Lower leg skin (tissue), 4 donors: ENCODE measurements around the gene PROKR1. TPM values are rescaled to one million over a fixed set of nuclear protein-coding genes. Genes with fewer than 3 reads are reported as not detected.

Experiments
- DNase-seq, 2 donors: peaks; one replicate each; pipeline ENCODE4 v3.0.0-alpha.2; 2019; ENCODE audit warnings: low spot score in 2 of 2
- H3K4me3 ChIP-seq: fragments of 200-600 bp; sonication (generic); 2 replicates; pipeline ENCODE4 v1.5.1; 2017; ENCODE audit warnings: mild to moderate bottlenecking, low read depth; ENCODE audit not compliant: poor library complexity, severe bottlenecking
- CTCF ChIP-seq, 3 donors: fragments of 450-650 bp; IDR thresholded peaks; one replicate each; pipeline ENCODE4 v1.5.1; 2016; ENCODE audit warnings: antibody characterized with exemption in 3 of 3, mild to moderate bottlenecking in 3 of 3, moderate library complexity in 2 of 3
- POLR2A ChIP-seq, 2 donors: fragments of 450-650 bp; IDR thresholded peaks; one replicate each; pipeline ENCODE4 v1.6.1; 2016 to 2017; ENCODE audit warnings: antibody characterized with exemption in 2 of 2, mild to moderate bottlenecking in 1 of 2, moderate library complexity in 1 of 2
- WGBS, 2 donors: methylation state at CpG; one replicate each; pipeline ENCODE4 v1.1.5; 2018; 5-methylcytosine and 5-hydroxymethylcytosine counted together
- intact Hi-C: fragments of 100-400 bp; cut with DNase I; formaldehyde crosslinking; loops from one replicate; pipeline ENCODE4 v1.15.0; 2023; ENCODE audit warnings: low total_unique reads
- total RNA-seq, 4 donors: library from RNA; depleted of rRNA; stranded (reverse); fragments of >200 nt; gene quantifications; one replicate each; pipeline ENCODE4 v1.1.0, GENCODE V29; 2016

PROKR1 gene
- total RNA-seq, 4 donors from 2014 or later, result 0.19 to 0.23 TPM; not detected in 2

- TF ChIP-seq CTCF (IDR thresholded peaks at IDR 0.05), result no peak
- no peak for TF ChIP-seq POLR2A (IDR thresholded peaks at IDR 0.05)
- H3K4me3 ChIP-seq, result no peak overlapping the region
- WGBS, 2 donors, result 57 to 59% methylated on average over 3 of the region's 3 CpGs
- no peak for DNase-seq
- intact Hi-C loops, result no loop called here
Measured at GRCh38 chr2:68660658-68661057, 17.3 kb downstream of the PROKR1 start.

- no peak for DNase-seq
- TF ChIP-seq POLR2A (IDR thresholded peaks at IDR 0.05) (no peak), CTCF (IDR thresholded peaks at IDR 0.05) (no peak)
- WGBS, 2 donors, result 53 to 68% methylated on average over 2 of the region's 2 CpGs
- intact Hi-C loops, result no loop called here
- no peak overlapping the region for H3K4me3 ChIP-seq
Measured at GRCh38 chr2:68662466-68662865, 19.1 kb downstream of the PROKR1 start.

GRCh38 chr2:68663371-68664156, 20.2 kb downstream of the PROKR1 start:
- intact Hi-C loops, result no loop called here
- no peak overlapping the region for H3K4me3 ChIP-seq
- WGBS, 2 donors, result 76 to 87% methylated on average over 7 of the region's 7 CpGs
- no peak for TF ChIP-seq CTCF (IDR thresholded peaks at IDR 0.05)
- TF ChIP-seq POLR2A (IDR thresholded peaks at IDR 0.05), result no peak
- no peak for DNase-seq

- intact Hi-C loops, result no loop called here
- TF ChIP-seq CTCF (IDR thresholded peaks at IDR 0.05), result no peak
- TF ChIP-seq POLR2A (IDR thresholded peaks at IDR 0.05), result no peak
- 93% methylated on average over 2 of the region's 2 CpGs for WGBS, 2 donors
- DNase-seq, result no peak
- no peak overlapping the region for H3K4me3 ChIP-seq
Measured at GRCh38 chr2:68667371-68667770, 24.0 kb downstream of the PROKR1 start.

- TF ChIP-seq CTCF (IDR thresholded peaks at IDR 0.05) (no peak), POLR2A (IDR thresholded peaks at IDR 0.05) (no peak)
- 80 to 81% methylated on average over 3 of the region's 3 CpGs for WGBS, 2 donors
- intact Hi-C loops, result no loop called here
Measured at GRCh38 chr2:68669651-68670050, 26.3 kb downstream of the PROKR1 start.

GRCh38 chr2:68671961-68672360, 28.6 kb downstream of the PROKR1 start:
- 74 to 93% methylated on average over 4 of the region's 4 CpGs for WGBS, 2 donors
- intact Hi-C loops, result no loop called here
- TF ChIP-seq POLR2A (IDR thresholded peaks at IDR 0.05) (no peak), CTCF (IDR thresholded peaks at IDR 0.05) (no peak)
- no peak overlapping the region for H3K4me3 ChIP-seq
- no peak for DNase-seq

More at GRCh38 chr2:68669651-68670050, 26.3 kb downstream of the PROKR1 start:
- DNase-seq, result no peak
- H3K4me3 ChIP-seq, result no peak overlapping the region
